Endothelial cell (in vitro differentiated cells): ENCODE results near the gene MYOM3. TPM values are rescaled to one million over a fixed set of nuclear protein-coding genes. Genes with fewer than 3 reads are reported as not detected.

Experiments used
- DNase-seq: peaks from one replicate; pipeline ENCODE4 v3.0.0; 2021; ENCODE audit warnings: low spot score
- H3K27ac Mint-ChIP-seq: one replicate; pipeline ENCODE4 v1.8.0; 2021; ENCODE audit warnings: mixed read lengths, inconsistent platforms; ENCODE audit not compliant: unreplicated experiment
- H3K27me3 Mint-ChIP-seq: one replicate; pipeline ENCODE4 v1.8.0; 2021; ENCODE audit warnings: mild to moderate bottlenecking, moderate library complexity, mixed read lengths, inconsistent platforms; ENCODE audit not compliant: unreplicated experiment
- H3K36me3 Mint-ChIP-seq: one replicate; pipeline ENCODE4 v1.8.0; 2021; ENCODE audit warnings: mild to moderate bottlenecking, low read depth, mixed read lengths, inconsistent platforms; ENCODE audit not compliant: unreplicated experiment
- H3K4me1 Mint-ChIP-seq: one replicate; pipeline ENCODE4 v1.8.0; 2021; ENCODE audit warnings: mild to moderate bottlenecking, mixed read lengths, inconsistent platforms; ENCODE audit not compliant: unreplicated experiment
- H3K4me3 Mint-ChIP-seq: one replicate; pipeline ENCODE4 v1.8.0; 2021; ENCODE audit warnings: mild to moderate bottlenecking, mixed read lengths, inconsistent platforms; ENCODE audit not compliant: unreplicated experiment
- H3K9me3 Mint-ChIP-seq: one replicate; pipeline ENCODE4 v1.8.0; 2021; ENCODE audit warnings: mixed read lengths, inconsistent platforms; ENCODE audit not compliant: unreplicated experiment
- CTCF ChIP-seq: fragments of 200-600 bp; sonication (generic); IDR thresholded peaks from one replicate; pipeline ENCODE4 v1.5.0; 2021; ENCODE audit warnings: antibody characterized with exemption; ENCODE audit not compliant: unreplicated experiment
- total RNA-seq: library from RNA; stranded (reverse); fragmentation: NEBNext Ultra II Directional; extraction: Animal tissue kit (Norgen Biotek cat#: 25700); gene quantifications from one replicate; pipeline ENCODE4 v1.2.1, GENCODE V29; 2021; ENCODE audit not compliant: unreplicated experiment

Gene MYOM3
- total RNA-seq, 1 donor from 2014 or later: 0.59 TPM

DNA sequence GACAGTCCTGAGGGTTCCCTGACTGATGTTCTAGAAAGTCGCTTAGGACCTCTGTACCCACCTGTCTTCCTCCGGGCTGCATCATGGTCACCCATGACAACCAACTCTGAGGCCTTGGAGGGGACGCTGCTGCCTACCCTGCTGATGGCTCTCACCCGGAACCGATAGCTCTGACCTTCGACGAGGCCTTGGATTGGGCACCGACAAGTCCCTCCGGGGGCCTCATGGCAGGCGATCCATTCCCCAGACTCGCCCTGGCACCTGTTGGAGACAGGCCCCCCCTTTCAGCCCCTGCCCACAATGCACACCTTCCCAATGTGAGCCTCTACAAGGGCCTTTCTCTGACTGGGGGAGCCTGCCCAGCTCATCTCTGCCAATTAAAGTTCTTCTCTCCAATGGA, 21.2 kb downstream of the MYOM3 start:
- Mint-ChIP-seq H3K27me3 (peaks cover 4% of the 10 kb centered on the region), H3K27ac (no peak overlapping the region)

DNA sequence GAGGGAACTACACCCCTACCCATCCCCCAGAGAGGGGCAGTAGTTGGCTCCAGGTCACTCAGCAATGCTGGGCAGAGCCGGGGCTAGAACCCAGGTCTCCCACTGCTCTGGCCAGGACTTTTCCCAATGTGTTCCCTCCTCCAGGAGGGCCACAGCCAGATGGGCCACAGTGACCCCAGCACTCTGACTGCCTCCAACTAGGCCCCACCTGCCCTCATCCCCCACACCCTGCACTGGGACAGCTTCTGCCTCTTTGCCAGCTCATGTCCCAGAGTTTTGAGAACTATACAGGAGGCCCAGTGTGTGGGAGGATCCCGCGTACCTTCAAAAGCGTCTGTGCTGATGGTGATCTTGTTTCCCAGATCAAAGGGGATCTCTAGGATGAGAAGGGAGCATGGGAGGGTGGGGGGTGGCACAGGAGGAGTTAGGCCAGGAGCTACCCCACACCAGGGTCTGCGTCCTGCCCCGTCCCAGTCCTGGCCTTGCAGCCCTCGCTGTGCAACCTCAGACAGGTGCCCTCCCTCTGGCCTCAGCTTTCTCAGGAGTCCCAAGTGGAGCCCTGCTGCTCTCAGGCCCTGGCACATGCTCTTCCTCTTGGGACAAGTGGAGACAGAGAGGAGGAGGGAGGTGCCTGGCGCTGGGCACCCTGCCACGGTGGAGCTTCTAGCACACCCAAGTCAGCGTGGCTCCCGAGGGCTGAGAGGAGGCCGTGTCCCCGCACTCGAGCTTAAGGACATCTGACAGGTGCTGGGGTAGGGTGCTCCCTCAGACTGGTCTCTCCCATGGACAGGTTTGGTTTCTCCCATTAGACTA, 22.0 kb downstream of the MYOM3 start:
- DNase-seq: no peak
- H3K9me3 Mint-ChIP-seq: no peaks in the 10 kb centered on the region
- no peak overlapping the region for H3K4me3 Mint-ChIP-seq
- H3K4me1 Mint-ChIP-seq: peaks cover 1% of the 10 kb centered on the region
- no peak for TF ChIP-seq CTCF
- peaks cover 4% of the 10 kb centered on the region for H3K27me3 Mint-ChIP-seq
- no peaks in the 10 kb centered on the region for H3K36me3 Mint-ChIP-seq
- H3K27ac Mint-ChIP-seq: no peak overlapping the region

More for the DNA sequence above, 21.2 kb downstream of the MYOM3 start:
- no peak for DNase-seq
- Mint-ChIP-seq H3K4me3 (no peak overlapping the region), H3K36me3 (no peaks in the 10 kb centered on the region), H3K4me1 (no peaks in the 10 kb centered on the region), H3K9me3 (no peaks in the 10 kb centered on the region)
- no peak for TF ChIP-seq CTCF

- TF ChIP-seq CTCF: no peak
- peaks cover 3% of the 10 kb centered on the region for H3K4me1 Mint-ChIP-seq
- H3K4me3 Mint-ChIP-seq: no peak overlapping the region
- H3K27me3 Mint-ChIP-seq: peaks cover 4% of the 10 kb centered on the region
- H3K27ac Mint-ChIP-seq: no peak overlapping the region
- no peak for DNase-seq
- H3K9me3 Mint-ChIP-seq: no peaks in the 10 kb centered on the region
- H3K36me3 Mint-ChIP-seq: no peaks in the 10 kb centered on the region
These were observed 22.8 kb downstream of the MYOM3 start for GRCh38 chr1:24089027-24089742.

DNA sequence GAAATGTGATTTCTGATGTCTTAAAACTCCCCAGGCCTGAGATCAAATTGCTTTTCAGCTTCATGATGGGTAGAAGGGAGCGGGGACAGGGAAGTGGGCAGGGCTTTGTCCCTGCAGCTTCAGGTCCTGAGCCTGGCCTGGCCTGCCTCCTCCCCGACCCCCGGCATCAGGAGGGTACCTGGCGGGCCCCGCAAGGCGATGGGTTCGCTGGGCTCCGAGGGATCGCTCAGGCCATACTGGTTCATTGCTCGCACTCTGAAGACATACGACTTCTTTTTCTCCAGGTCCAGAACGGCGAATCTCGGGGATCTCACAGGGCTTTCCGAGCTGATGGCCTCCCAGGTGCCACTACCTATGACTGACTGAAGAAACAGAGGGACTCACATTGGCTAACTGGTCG, 25.5 kb downstream of the MYOM3 start:
- Mint-ChIP-seq H3K27ac (no peak overlapping the region), H3K4me3 (no peak overlapping the region), H3K36me3 (no peaks in the 10 kb centered on the region), H3K27me3 (peaks cover 10% of the 10 kb centered on the region), H3K4me1 (peaks cover 7% of the 10 kb centered on the region), H3K9me3 (no peaks in the 10 kb centered on the region)
- TF ChIP-seq CTCF: no peak
- DNase-seq: no peak

DNA sequence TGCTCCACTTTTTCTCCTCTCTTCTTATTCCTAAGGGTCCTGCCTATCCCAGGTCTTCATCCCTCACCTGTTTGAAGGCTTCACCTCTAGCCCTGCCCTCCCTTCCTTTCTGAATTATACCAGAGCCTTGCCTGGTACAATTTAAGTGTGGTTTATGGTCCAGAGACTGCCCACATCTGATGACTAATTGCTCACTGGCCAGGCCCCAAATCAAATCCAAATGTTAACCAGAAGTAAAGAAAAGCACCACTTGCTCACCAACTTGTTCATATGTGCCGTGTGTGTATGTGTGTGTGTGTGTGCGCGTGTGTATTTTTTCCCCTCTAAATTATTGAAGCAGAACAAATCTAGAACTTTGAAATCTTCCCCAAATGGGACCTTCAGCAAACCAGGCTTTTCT, 26.4 kb downstream of the MYOM3 start:
- peaks cover 7% of the 10 kb centered on the region for H3K4me1 Mint-ChIP-seq
- TF ChIP-seq CTCF: no peak

More for the DNA sequence above, 26.4 kb downstream of the MYOM3 start:
- Mint-ChIP-seq H3K9me3 (no peaks in the 10 kb centered on the region), H3K4me3 (no peak overlapping the region), H3K27me3 (peaks cover 9% of the 10 kb centered on the region), H3K36me3 (no peaks in the 10 kb centered on the region), H3K27ac (no peak overlapping the region)
- DNase-seq: no peak
